Fibroblast of skin of scalp (primary cell): ENCODE results near the gene RABL6.
"Not testable (repeated sequence)": the region's sequence is repeated elsewhere in the genome, so short reads cannot be mapped to it uniquely, and the experiment has no call there.

Source experiments
- DNase-seq: peaks from one replicate; pipeline ENCODE4 v3.0.0-alpha.2; 2013

RABL6 gene

GRCh38 chr9:136858844-136859757 lies 51.4 kb downstream of the RABL6 start:
- DNase-seq = no peak

DNA sequence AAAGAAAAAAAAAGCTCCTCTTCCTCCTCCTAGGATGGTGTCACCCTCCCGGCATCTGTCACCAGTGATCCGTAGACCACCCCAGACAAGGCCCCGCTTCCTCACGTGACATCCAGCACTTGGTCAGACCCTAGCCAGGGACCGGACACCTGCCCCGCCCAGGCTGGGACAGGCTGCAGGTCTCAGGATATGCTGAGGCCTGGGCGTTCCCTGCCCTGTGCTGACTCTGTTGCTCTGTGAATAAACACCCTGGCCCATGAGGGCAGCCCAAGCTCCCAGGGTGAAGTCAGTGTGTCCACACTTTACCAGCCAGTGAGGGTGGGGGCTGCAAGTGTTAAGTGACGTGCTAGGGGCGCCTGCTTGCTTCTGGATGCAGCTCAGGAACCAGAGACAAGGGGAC lies 52.8 kb downstream of the RABL6 start:
- DNase-seq = no peak

DNA sequence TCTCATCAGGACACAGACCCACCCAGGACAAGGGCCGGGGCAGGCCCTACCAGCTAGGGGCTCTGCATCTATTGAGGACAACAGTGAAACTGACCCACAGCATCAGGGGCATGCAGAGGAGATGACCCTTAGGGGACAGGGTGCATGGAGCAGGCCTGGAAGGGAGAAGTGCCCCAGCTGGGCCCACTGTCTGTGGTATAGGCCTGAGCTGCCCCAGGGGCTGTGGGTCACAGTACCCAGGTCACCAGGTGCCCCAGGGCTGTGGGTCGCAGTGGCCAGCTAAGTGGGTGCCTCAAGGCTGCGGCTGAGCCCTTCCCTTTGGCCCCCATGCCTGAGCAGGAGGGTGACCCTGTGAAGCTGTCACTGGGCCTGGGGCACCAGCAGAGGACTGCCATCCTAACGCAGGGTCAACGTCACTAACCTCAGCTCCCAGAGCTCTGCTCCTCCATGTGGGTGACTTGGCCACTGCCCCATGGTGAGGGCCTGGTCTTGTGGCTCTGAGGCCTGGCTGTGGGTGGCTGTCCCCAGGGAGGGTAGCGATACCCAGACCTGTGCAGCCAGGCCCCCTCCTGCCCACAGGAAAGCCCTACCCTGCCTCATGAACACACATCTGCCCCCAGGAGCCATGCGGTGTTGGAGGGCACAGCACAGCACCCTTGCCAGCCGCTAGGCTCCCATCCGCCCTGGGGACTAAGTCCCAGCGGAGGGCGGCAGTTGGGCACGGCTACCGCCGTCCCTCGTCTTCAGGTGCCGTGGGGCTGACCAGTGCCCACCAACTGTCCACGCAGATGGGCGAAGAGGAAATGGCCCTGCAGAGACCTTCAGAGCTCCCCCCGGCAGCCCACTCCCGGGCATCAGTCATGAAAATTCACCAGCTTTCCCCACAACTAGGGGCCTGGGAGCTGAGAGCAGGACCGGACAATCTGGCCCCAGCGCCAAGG lies 53.5 kb downstream of the RABL6 start:
- DNase-seq = no peak

DNA sequence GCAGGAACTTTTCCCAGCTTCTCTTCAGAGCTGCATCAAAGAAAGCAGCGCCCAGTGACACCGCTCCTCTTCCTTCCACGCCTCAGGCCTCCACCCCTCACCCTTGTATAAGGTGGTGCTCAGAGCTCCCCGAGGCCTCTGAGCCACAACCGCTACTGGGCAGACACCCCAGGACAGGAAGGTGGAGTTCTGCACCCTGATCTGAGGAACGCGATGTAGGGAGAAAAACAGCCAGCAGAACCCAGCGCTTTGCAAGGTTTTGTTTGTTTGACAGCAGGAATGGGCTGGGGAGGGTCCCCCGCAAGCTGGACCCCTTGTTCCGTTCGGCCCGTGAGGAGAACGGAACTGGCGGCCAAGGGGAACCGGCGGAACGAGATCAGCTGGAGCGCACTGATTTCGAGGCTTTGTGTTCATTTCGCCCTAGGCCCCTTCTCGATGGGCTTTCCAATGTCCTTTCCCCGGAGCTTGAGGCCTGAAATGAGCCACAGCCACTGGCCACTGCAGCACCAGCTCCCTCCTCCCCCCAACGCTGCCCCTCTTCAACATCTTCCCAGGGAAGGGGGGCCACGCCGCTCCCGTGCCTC lies 54.2 kb downstream of the RABL6 start:
- DNase-seq = no peak

- DNase-seq = no peak
Observed at GRCh38 chr9:136862849-136863622, 55.3 kb downstream of the RABL6 start.

GRCh38 chr9:136863623-136864273 lies 56.0 kb downstream of the RABL6 start:
- DNase-seq = no peak

GRCh38 chr9:136865041-136865767 lies 57.5 kb downstream of the RABL6 start:
- DNase-seq = no peak

DNA sequence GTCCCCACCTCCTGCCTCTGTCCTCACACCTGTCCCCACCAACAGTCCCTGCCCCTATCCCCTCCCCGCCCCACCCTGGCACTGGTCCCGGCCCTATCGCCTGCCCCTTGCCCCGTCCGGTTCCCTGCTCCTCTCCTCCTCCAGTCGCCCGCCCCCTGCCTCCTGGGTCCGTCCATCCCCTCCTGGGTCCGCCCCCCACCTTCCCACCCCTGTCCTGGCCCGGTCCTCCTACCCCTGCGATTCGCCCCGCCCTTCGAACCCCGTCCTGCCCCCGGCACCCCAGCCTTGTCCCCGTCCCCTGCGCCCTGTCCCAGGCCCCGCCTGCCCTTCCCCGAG lies 58.0 kb downstream of the RABL6 start:
- no peak for DNase-seq

- not testable (repeated sequence) for DNase-seq
Observed at GRCh38 chr9:136866898-136867421, 59.2 kb downstream of the RABL6 start.

- DNase-seq = no peak
Observed at GRCh38 chr9:136867480-136867879, 59.7 kb downstream of the RABL6 start.

DNA sequence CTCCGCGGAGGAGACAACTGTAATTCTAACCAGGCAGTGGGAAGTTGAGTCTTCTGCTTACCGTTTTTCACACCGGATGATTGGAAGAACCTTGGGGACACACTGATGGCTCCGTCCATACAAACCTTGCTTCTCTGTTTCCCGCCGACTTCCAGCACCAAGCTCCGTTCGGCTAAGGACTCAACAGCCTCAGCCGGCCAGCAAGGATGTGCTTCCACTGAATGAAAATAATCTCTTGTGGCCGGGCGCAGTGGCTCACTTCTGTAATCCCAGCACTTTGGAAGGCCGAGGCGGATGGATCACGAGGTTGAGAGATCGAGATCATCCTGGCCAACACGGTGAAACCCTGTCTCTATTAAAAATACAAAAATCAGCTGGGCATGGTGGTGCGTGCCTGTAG lies 60.2 kb downstream of the RABL6 start:
- no peak for DNase-seq

DNA sequence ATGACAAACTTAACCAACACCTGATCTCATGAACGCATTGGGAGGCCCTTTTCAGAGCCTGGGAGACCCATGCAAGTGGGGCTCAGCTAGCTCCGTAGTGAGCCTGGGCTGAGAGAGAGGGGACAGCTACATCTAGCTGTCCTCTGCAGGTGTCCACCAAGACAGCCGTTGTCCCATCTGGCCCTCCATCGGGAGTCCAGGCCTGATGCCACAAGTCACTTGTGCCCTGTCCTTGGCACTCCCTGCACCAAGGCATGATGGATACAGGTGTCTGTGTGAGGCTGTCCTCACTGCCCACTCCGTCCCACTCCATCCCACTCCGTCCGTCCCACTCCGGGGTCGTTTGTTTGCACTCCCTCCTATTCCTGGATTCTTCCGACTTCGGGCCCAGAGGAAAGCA lies 60.9 kb downstream of the RABL6 start:
- no peak for DNase-seq

GRCh38 chr9:136869611-136870010 lies 61.9 kb downstream of the RABL6 start:
- not testable (repeated sequence) for DNase-seq

DNA sequence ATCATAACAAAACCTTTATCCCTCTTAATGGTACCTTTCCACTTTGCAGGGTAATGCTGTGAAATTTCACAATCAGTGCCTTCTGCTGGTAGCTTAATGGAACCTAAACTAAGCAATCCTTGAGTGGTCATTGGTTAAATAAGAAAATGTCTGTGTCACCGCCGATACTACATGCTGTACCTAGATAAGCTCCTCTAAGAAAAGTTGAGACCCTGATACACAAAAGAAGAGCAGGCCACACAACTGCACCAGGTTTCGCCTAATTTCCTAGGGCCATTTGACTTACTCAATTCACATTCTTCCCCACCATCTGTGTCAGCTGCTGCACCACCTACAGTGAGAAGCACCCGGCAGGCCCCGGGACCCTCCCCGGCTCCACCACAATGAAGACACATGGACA lies 67.4 kb downstream of the RABL6 start:
- no peak for DNase-seq

- DNase-seq = no peak
Observed at GRCh38 chr9:136876476-136876875, 68.7 kb downstream of the RABL6 start.

DNA sequence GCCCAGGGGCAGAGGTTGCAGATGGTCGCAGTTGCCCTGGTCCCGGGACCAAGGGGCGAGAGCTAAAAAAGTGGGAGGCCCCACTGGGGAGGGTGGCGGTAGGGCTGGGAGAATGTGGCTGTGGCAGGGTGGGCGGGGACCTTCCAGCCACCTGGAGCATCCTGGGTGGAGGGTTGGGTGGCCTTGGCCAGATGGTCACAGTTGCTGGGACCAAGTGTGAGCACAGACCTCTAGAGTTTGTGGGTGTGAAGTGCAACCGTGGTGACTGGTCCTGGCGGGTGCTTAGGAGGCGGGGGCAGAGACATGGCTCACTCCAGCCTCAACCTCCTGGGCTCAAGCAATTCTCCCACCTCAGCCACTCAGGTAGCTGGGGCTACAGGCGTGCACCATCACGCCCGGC lies 72.9 kb downstream of the RABL6 start:
- DNase-seq = no peak

GRCh38 chr9:136881691-136882108 lies 74.0 kb downstream of the RABL6 start:
- no peak for DNase-seq

DNA sequence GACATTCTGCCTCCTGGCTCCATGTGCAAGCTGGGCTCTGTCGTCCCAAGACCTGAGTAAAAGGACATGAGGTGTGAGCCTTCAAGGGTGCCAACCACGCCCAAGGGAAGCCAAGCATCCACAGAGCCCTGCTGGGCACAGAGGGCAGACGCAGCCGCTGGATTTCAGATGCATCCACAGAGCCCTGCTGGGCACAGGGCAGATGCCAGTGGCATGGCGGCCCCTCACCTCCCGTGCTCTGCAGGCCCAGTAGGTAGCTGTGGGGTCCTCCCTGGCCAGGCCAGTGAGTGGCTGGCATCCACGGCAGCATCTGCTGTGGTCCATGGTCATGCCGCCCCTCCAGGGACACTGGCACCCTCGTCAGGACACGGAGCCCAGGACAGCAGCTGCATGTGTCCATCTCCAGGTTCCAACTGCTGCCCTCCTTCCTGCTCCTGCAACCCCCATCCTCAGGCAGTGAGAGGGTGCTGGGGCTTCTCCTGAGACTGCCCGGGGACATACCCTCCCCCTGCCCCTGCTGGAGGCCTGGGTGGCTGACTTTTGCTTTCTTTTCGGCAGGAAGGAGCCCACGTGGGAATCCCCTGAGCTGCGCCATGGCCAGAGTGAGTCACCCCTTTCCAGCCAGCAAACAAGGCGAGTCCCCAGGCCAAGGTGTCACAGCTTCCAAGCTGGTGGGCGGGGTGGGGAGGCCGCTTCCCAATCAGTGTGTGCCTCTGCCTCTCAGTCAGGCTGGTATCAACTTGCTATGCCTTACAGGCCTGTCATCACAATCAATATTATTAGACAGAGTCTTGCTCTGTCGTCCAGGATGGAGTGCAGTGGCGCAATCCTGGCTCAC lies 74.6 kb downstream of the RABL6 start:
- DNase-seq = peak; percentile 56

DNA sequence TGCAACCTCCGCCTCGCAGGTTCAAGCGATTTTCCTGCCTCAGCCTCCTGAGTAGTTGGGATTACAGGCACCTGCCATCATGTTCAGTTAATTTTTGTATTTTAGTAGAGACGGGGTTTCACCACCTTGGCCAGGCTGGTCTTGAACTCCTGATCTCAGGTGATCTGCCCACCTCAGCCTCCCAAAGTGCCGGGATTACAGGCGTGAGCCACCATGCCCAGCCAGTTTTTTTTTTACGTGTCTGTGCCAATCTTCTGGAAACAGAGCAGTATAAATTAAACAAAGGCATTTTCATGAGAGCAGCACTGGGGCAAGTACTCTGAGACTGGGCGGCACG lies 75.2 kb downstream of the RABL6 start:
- DNase-seq = not testable (repeated sequence)

GRCh38 chr9:136883670-136884069 lies 75.9 kb downstream of the RABL6 start:
- not testable (repeated sequence) for DNase-seq
